Activated gamma-delta T cell treated with Interleukin-2 at 50 U/mL for 16 hours (primary cell): ENCODE data around the gene RNF17.
"Not testable (repeated sequence)": the region's sequence is repeated elsewhere in the genome, so short reads cannot be mapped to it uniquely, and the experiment has no call there.

Source experiments
- DNase-seq: peaks from one replicate; pipeline ENCODE4 v3.0.0-alpha.2; 2020

Gene RNF17

GRCh38 chr13:24745861-24746617, 17.9 kb upstream of the RNF17 start:
- no peak for DNase-seq

- no peak for DNase-seq
Observed at GRCh38 chr13:24746618-24747247, 17.2 kb upstream of the RNF17 start.

- DNase-seq, result no peak
Observed at GRCh38 chr13:24747248-24748060, 16.5 kb upstream of the RNF17 start.

DNA sequence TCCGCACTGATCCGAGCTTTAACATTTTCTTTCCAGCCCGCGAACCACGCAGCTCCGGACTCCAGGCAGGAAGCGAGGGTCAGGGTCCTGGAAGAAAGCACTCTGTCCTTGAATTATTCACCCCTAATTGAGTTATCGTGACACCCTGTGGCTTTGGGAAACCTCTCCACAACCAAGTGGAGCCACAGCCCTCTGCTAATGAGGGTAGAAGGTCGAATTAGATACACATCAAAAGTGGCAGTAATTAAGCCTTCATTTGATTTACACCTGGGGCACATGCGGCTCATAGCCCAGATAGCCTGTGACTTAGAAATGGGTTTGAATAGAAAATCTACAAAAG, 15.9 kb upstream of the RNF17 start:
- no peak for DNase-seq

DNA sequence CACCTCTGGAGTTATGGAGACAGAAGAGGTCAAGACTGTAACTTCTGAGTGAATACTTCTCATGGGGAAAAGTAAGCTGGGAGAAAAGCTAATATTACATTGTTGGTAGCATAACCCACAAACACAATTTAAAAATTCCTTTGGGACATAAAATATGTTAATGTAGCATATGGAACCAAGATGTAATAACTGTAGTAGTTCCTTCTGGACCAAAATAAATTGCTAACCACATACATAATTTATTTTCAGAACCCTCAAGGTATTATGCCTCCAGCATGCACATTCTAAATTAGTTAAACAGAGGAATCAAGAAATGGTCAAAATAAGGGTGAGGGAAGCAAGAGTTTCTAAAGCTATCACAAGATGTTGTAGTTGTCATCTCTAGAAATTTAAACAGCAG, 4.8 kb upstream of the RNF17 start:
- DNase-seq, result no peak

- DNase-seq, result no peak
Observed at GRCh38 chr13:24764276-24764630, 284 bp downstream of the RNF17 start.

GRCh38 chr13:24777171-24777570, 13.2 kb downstream of the RNF17 start:
- no peak for DNase-seq

DNA sequence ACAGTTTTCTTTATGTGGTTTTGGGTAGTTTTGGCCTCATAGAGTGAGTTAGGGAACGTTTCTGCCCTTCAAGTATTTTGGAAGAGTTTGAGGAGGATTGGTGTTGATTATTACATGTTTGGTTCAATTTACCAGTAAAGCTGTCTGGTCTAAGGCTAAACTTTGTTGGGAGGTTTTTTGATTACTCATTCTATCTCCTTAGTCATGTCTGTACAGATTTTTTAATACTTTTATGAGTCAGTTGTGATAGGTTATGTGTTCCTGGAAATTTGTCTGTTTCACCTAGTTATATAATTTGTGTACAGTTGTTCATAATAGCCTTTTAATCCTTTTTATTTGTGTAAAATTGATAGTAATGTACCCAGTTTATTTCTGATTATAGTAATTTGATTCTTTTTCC, 20.4 kb downstream of the RNF17 start:
- no peak for DNase-seq

- DNase-seq, result no peak
Observed at GRCh38 chr13:24788538-24788937, 24.6 kb downstream of the RNF17 start.

DNA sequence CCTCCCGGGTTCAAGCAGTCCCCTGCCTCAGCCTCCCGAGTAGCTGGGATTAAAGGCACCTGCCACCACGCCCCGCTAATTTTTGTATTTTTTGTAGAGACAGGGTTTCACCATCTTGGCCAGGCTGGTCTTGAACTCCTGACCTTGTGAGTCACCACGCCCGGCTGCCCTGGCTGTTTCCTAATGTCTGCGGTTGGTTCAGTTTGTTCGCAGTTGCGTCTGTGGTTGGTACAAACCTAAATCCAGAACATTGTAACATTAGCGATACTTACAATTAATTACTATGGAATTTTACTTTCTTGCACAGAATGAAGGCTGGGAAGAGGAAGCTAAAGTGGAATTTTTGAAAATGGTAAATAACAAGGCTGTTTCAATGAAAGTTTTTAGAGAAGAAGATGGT, 38.1 kb downstream of the RNF17 start:
- no peak for DNase-seq

- DNase-seq, result no peak
Observed at GRCh38 chr13:24821207-24821606, 57.2 kb downstream of the RNF17 start.

DNA sequence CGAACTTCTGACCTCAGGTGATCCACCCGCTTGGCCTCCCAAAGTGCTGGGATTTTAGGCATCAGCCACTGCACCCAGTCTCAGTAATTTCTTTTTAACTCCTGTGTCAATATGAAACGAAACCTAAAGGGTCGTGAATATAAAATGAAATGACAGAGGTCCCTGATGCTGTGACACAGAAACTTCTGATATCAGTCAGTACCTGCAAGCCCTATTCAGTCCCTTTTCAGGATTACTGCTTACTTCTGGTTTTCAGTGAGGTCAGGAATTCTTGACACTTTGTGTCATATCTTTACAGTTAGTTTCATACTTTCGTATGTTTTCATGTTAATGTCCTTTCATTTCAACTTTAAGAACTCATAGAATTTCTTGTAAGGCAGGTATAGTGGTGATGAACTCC, 58.7 kb downstream of the RNF17 start:
- DNase-seq, result no peak

DNA sequence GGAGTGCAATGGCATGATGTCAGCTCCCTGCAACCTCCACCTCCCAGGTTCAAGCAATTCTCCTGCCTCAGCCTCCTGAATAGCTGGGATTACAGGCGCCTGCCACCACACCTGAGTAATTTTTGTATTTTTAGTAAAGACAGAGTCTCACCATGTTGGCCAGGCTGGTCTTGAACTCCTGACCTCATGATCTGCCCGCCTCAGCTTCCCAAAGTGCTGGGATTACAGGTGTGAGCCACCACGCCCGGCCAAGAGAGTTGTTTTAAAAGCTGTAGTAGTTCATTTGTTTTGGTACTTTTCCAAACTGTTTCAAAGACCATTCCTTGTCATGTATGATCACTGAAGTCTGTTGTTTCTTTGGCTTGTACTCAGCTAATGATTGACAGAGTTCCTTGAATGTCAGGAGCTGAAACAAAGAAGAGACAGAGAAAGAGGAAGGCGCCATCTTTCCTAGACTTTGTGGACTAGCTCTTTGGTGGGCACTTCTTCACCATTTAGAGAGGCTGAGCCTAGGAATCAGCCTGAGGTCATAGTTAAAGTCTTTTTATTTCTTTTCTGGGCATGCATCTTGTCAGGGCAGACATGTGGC, 59.2 kb downstream of the RNF17 start:
- DNase-seq, result not testable (repeated sequence)

DNA sequence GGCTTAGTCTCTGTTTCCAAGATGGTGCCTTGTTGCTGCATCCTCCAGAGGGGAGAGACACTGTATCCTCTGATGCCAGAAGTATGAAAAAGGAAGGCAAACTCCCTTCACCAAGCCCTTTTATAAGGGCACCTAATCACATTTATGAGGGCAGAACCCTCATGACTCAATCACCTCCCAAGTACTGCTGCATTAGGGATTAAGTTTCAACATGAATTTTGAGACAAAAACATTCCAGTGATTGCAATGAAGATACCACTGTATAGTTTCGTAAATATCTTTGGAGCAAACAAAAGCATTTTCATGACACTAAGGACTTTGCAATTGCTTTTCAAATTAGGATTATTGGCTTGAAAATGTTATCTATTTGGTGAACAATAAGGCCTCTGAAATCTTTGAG, 63.8 kb downstream of the RNF17 start:
- DNase-seq, result no peak

GRCh38 chr13:24834902-24835510, 71.0 kb downstream of the RNF17 start:
- DNase-seq, result no peak

DNA sequence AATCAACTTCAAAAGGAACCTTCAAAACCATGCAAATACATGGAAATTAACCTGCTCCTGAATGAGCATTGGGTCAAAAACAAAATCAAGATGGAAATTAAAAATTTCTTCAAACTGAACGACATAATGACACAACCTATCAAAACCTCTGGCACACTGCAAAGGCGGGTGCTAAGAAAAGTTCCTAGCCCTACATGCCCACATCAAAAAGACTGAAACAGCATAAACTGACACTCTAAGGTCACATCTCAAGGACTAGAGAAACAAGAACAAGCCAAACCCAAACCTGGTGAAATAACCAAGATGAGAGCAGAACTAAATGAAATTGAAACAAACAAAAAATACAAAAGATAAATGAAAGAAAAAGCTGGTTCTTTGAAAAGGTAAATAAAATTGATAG, 73.6 kb downstream of the RNF17 start:
- not testable (repeated sequence) for DNase-seq

DNA sequence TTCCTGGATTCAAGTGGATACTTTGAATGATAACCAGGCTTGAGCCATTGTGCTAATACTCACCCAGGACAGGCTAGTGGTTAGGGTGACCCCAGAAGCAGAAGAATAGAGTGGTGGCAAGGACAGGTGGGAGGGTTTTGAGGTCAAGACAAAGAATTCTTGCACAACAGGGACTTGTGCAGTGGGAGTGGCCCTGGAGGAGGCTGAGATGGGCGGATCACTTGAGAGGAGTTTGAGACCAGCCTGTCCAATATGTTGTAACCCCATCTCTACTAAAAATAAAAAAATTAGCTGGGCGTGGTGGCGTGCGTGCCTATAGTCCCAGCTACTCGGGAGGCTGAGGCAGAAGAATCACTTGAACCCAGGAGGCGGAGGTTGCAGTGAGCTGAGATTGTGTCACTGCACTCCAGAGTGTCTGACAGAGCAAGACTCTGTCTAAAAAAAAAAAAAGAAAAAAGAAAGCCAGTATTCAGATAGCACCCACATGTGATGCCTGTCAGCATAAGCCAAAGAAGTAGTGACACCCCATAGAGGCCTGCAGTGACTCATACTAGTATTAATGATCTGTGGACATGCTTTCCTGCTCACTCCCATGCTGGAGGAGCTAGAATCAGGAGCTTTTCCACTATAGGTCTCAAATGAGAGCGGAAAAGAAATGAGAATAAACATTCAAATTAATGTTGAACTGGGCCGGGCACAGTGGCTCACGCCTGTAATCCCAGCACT, 78.7 kb downstream of the RNF17 start:
- no peak for DNase-seq

- no peak for DNase-seq
Observed at GRCh38 chr13:24851546-24851945, 87.6 kb downstream of the RNF17 start.

- DNase-seq, result no peak
Observed at GRCh38 chr13:24854311-24854710, 90.3 kb downstream of the RNF17 start.

DNA sequence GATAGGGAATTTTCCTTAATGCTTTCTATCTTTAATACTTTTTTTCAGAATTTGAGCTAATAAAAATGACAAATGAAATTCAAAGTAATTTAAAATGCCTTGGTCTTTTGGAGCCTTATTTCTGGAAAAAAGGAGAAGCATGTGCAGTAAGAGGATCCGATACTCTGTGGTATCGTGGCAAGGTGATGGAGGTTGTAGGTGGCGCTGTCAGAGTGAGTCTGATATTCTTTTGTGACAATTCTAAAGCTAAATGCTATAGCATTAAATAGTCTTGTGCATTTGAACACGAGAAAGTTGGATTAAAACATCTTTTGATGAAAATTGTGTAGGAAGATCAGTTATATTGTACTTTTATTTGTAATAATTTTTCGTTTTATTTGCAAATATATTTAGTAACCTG, 95.0 kb downstream of the RNF17 start:
- no peak for DNase-seq

DNA sequence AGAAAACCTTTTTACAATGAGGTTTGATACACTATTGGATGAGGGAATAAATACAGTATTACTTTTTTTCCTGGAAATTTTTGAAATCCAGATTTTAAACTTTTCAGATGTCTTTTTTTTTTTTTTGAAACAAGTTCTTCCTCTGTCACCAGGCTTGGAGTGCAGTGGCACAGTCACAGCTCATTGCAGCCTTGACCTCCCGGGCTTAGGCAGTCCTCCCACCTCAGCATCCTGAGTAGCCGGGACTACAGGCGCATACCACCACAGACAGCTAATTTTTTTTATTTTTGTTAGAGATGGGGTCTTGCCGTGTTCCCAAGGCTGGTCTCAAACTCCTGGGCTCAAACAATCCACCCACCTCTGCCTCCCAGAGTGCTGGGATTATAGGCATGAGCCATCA, 96.8 kb downstream of the RNF17 start:
- DNase-seq, result no peak

GRCh38 chr13:24861617-24862362, 97.8 kb downstream of the RNF17 start:
- no peak for DNase-seq
